ENCODE results near the gene ABLIM1.

Gene ABLIM1

DNA sequence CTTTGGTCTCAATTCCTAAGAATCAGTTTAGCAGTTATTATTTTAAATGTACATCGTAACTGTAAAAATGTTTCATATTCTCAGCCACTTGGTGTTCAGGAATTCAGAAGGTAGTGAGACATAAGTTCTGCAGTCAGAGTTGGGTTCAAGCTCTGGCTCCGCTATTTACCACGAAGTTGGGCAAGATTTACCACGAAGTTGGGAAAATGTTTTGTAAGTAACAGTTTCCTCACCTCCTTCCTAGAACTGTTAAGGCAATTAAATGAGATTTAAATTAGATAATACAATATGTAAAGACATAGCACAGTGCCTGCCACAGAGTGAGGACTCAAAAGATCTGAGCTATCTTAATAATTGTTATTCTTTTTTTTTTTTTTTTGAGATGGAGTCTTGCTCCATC is 16.3 kb upstream of the ABLIM1 start:
- H3K79me2 ChIP-seq (ENCODE audit: low read length) = no peaks in the 10 kb centered on the region
- no peak overlapping the region for H3K9ac ChIP-seq (ENCODE audit: low read length)
- H3K9me3 ChIP-seq (replicated peaks; ENCODE audit: insufficient read depth, low read length) = no peaks in the 10 kb centered on the region
- H2AFZ ChIP-seq (ENCODE audit: low read length) = no peak overlapping the region
- no peaks in the 10 kb centered on the region for H3K4me1 ChIP-seq (ENCODE audit: low read length)
- H3K27ac ChIP-seq (ENCODE audit: low read length) = no peak overlapping the region
- no peak overlapping the region for H3K4me3 ChIP-seq (ENCODE audit: low read length)
- H3K9me2 ChIP-seq (replicated peaks; ENCODE audit: insufficient read depth, low read length) = no peaks in the 10 kb centered on the region
- H3F3A ChIP-seq (ENCODE audit: insufficient read depth, low read length) = no peaks in the 10 kb centered on the region
- TF ChIP-seq CTCF (IDR thresholded peaks at IDR 0.05; ENCODE audit: low read length) (no peak), EZH2phosphoT487 (IDR thresholded peaks at IDR 0.05; ENCODE audit: low read length) (no peak), EZH2 (optimal IDR thresholded peaks at IDR 0.05; ENCODE audit: low read depth, low read length) (no peak)
- H3K36me3 ChIP-seq (replicated peaks; ENCODE audit: insufficient read depth, low read length) = no peaks in the 10 kb centered on the region
- no peaks in the 10 kb centered on the region for H3K27me3 ChIP-seq (replicated peaks; ENCODE audit: insufficient read depth, low read length)
- no peak overlapping the region for H3K4me2 ChIP-seq (ENCODE audit: low read depth, low read length)
- no peak for DNase-seq
- H4K20me1 ChIP-seq (ENCODE audit: insufficient read depth, low read length) = no peaks in the 10 kb centered on the region

DNA sequence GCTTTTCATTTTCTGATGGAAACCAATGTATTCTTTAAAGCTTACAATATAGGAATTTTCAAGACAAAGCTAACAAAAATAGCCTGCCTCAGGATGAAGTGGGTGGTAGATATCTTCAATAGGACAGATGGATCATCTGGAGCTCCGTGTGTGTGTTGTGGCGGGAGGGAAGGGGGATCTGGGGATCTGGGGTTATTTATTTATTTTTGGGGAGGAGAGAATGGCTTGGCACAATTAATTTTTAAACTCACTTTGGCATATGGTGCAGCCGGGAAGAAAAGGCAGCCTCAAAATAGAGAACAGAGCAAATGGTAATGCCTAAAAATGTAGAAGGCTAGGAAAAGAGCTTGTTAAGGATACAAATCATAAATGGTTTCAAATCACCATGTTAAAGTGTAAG is 11.6 kb upstream of the ABLIM1 start:
- Histone ChIP-seq H3K4me2 (ENCODE audit: low read depth, low read length) (no peak overlapping the region), H3K9ac (ENCODE audit: low read length) (no peak overlapping the region), H3K9me2 (replicated peaks; ENCODE audit: insufficient read depth, low read length) (no peaks in the 10 kb centered on the region), H3K27ac (ENCODE audit: low read length) (no peak overlapping the region), H3K36me3 (replicated peaks; ENCODE audit: insufficient read depth, low read length) (no peaks in the 10 kb centered on the region), H4K20me1 (ENCODE audit: insufficient read depth, low read length) (no peaks in the 10 kb centered on the region), H3K4me1 (ENCODE audit: low read length) (no peaks in the 10 kb centered on the region), H3K27me3 (replicated peaks; ENCODE audit: insufficient read depth, low read length) (no peaks in the 10 kb centered on the region), H2AFZ (ENCODE audit: low read length) (no peak overlapping the region), H3K9me3 (replicated peaks; ENCODE audit: insufficient read depth, low read length) (no peaks in the 10 kb centered on the region), H3K79me2 (ENCODE audit: low read length) (no peaks in the 10 kb centered on the region), H3F3A (ENCODE audit: insufficient read depth, low read length) (no peaks in the 10 kb centered on the region), H3K4me3 (ENCODE audit: low read length) (no peak overlapping the region)
- no peak for TF ChIP-seq EZH2phosphoT487 (IDR thresholded peaks at IDR 0.05; ENCODE audit: low read length)
- no peak for TF ChIP-seq EZH2 (optimal IDR thresholded peaks at IDR 0.05; ENCODE audit: low read depth, low read length)
- TF ChIP-seq CTCF (IDR thresholded peaks at IDR 0.05; ENCODE audit: low read length) = no peak
- no peak for DNase-seq

GRCh38 chr10:114668375-114669080 is 10.5 kb upstream of the ABLIM1 start:
- Histone ChIP-seq H3K4me1 (ENCODE audit: low read length) (no peaks in the 10 kb centered on the region), H3K4me3 (ENCODE audit: low read length) (no peak overlapping the region), H3K27ac (ENCODE audit: low read length) (no peak overlapping the region), H2AFZ (ENCODE audit: low read length) (no peak overlapping the region), H3K79me2 (ENCODE audit: low read length) (no peaks in the 10 kb centered on the region), H3K36me3 (replicated peaks; ENCODE audit: insufficient read depth, low read length) (no peaks in the 10 kb centered on the region), H3K27me3 (replicated peaks; ENCODE audit: insufficient read depth, low read length) (no peaks in the 10 kb centered on the region), H3K9ac (ENCODE audit: low read length) (no peak overlapping the region), H3K4me2 (ENCODE audit: low read depth, low read length) (no peak overlapping the region), H3K9me3 (replicated peaks; ENCODE audit: insufficient read depth, low read length) (no peaks in the 10 kb centered on the region), H3K9me2 (replicated peaks; ENCODE audit: insufficient read depth, low read length) (no peaks in the 10 kb centered on the region), H4K20me1 (ENCODE audit: insufficient read depth, low read length) (no peaks in the 10 kb centered on the region), H3F3A (ENCODE audit: insufficient read depth, low read length) (no peaks in the 10 kb centered on the region)
- no peak for TF ChIP-seq CTCF (IDR thresholded peaks at IDR 0.05; ENCODE audit: low read length)
- DNase-seq = no peak

Measured in MM.1S (cell line).